HG02852 (cell line): Measurements from ENCODE around the gene SYNE1.

Experiments
- ATAC-seq: cut with Tn5 transposase; IDR thresholded peaks from one replicate; pipeline ENCODE4 v1.9.1; 2021; ENCODE audit warnings: mild to moderate bottlenecking, moderate library complexity; ENCODE audit not compliant: unreplicated experiment

The SYNE1 gene

DNA sequence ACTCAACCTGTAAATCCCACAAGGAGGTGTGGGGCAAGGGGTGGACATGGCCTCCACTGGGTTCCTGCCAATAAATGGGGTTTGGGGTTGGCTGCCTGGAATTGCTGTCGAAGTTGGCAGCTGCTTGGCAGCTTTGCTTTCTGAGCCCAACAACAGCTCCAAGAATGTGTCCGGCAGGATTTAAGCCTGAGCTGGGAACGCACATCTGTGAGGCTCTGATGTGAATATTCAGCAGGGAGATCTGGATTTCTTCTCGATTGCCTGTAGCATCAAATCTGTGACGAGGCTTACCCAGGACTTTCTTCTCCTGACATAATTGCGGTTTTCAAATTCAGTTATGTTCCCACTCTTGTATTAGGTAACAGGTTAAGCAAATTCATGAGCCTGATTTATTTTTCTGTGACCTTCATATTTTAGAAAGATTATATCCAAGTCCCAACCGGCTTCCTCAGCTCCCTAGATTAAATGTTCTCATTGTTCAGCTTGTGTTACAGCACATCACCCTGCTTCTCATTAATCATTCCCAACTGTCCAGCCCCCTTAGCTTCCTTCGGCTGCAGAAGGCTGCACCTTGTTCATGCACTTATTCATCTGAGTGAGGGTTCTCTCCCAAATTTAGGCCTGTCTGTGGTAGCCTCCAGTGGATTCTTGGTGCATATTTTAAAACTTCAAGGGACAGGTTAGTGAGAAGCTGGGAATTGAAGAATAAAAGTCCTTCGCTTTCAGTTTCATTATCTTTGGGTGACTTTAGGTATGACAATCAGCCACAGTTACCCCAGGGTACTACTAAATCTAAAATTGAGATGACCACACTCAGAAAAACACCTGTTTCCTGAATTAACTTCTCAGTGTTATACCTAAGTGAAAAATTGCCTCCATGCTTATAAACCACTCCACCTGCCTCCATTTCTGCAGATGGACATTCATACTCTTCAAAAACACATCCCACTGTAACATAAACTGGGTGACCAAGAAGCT, 519.7 kb downstream of the SYNE1 start:
- peak; percentile 93 for ATAC-seq

DNA sequence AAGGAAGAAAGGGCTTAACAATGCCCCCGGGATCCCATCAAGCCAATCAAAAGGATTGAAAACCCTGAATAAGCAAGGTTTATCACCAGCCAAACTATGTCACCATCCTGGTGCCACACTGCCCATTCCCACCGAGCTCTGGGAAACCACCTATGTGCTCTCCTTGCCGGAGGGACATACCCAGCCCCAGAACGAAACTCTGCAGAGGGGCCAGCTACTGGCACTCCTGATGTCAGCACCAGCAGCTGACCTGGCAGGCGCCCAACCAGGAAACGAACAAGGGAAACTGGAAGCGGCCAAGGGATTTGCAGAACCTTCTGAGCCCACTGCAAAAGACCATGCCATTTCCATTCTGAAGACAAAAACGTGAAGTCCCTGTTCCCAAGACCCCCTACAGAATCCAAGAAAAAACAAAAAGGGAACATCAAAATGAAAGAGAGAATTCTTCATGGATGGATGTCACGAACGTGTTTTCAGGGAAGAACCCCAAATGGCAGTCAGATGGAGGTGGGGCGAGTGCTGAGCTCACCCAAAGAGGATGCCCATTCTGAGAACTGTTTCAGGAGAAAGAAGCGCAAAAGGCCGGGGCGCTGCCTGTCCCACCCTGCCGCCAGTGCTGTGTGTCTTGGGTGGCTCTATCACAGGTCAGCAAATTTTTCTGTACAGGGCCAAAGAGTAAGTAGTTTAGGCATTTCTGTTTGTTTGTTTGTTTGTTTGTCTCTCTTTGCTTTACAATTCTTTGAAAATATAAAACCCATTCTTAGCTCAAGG, 524.5 kb downstream of the SYNE1 start:
- ATAC-seq = no peak

DNA sequence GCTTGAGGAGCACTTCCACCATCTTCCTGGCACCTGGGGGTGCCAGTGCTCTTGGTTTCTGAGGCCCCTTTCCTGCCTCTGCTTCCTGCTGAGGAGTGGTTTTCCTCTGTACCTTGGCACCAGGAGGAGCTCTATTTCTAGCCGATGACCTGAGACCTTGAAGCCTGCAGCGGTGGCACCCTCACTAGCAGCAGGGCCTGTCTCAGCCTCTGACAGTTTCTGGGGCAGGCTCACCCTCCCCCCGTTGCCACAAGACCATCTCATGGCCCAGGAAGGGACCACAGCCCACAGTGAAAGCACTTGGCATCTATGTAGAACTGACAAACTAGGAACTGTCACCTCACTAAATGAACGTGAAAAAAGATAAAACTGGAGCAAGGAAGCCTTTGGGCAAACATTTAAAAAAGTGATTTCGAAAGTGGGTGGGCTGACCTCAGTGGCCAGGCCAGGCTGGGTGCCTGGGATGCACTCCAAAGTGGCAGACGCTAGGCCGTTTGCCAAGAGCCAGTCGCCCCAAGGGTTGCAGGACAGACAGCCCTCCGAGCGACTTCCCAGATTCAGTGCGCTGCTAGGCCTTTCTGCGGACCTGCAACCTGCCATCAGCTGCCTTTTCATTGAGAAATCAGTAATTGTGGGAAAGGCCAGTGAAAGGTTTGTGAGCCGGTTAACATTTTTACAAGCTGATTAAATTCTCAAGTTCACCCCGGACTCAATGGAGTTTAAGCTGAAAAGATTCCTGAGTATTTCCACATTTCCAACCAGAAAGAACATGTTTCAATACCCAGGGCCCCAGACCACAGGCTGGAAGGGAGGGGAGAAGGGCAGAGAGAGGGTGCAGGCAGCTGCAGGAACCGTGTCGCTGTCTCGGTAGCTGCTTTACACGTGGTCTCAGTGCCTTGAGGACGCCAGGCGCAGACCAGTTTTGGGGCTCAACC, 526.0 kb downstream of the SYNE1 start:
- ATAC-seq = no peak

DNA sequence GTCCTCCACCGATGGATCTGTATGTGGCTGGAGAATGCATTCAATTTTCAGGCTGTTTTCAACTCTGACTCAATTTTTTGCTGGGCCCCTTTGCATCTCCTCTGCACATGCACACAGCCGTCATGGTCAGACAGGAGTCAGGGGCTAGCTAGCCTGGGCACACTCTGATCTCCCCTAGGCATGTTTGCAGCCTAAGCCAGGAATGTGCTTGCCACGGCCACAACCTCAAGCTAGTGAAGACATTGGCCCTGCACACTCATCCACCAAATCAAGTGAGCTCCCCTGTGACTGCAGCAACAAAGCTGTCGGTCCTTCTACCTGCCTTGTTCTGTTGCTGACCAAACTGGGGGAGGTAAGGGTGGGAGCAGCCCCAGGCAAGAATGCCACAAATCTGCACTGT, 529.2 kb downstream of the SYNE1 start:
- ATAC-seq = no peak

DNA sequence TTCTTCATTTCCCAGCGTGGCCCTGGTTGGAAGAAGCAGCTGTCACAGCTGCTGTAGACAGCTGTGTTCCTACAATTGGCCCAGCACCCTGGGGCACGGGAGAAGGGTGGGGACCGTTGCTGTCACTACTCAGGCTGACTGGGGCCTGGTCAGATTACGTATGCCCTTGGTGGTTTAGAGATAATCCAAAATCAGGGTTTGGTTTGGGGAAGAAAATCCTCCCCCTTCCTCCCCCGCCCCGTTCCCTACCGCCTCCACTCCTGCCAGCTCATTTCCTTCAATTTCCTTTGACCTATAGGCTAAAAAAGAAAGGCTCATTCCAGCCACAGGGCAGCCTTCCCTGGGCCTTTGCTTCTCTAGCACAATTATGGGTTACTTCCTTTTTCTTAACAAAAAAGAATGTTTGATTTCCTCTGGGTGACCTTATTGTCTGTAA, 537.0 kb downstream of the SYNE1 start:
- no peak for ATAC-seq

DNA sequence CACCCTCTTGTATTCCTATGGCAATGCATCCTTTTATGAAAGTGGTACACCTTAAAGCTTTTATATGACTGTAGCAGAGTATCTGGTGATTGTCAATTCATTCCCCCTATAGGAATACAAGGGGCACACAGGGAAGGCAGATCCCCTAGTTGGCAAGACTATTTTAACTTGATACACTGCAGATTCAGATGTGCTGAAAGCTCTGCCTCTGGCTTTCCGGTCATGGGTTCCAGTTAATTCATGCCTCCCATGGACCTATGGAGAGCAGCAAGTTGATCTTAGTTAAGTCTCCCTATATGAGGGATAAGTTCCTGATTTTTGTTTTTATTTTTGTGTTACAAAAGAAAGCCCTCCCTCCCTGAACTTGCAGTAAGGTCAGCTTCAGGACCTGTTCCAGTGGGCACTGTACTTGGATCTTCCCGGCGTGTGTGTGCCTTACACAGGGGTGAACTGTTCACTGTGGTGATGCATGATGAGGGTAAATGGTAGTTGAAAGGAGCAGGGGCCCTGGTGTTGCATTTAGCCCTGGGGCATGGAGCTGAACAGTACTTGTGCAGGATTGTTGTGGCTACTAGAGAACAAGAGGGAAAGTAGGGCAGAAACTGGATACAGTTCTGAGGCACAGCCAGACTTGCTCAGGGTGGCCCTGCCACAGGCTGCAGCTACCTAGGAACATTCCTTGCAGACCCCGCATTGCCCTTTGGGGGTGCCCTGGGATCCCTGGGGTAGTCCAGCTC, 537.5 kb downstream of the SYNE1 start:
- no peak for ATAC-seq

DNA sequence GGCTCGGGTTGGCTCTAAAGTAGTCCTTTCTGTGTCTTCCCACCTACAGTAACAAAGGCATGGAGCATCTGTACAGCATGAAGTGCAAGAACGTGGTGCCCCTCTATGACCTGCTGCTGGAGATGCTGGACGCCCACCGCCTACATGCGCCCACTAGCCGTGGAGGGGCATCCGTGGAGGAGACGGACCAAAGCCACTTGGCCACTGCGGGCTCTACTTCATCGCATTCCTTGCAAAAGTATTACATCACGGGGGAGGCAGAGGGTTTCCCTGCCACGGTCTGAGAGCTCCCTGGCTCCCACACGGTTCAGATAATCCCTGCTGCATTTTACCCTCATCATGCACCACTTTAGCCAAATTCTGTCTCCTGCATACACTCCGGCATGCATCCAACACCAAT, 538.5 kb downstream of the SYNE1 start:
- no peak for ATAC-seq

DNA sequence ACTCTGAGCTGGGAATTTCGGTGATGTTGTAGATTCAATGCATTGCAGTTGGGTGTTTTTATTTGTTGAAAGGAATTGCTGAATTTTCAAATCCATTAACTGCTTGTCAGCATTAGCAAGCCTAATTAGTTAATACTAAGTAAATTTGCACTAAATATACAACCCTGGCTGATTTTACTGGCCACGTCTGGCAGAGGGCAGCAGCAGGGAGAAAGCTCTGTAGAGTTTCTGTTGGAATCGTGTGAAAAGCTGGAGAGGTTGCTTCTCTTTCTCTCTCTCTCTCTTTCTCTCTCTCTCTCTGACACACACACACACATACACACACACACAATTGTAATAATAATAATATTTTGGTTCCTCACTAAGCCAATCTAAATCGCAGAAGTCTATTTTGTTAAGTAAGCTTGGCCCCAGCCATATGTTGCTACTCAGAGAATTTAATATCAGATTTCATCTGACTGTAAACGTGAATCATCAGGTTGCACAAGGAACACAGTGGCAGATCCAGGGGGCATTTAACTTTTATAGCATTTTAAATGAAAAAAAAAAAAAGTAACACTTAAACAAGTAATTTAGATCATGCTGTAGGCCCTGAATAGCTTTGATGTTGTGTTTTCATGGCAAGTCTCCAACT, 540.2 kb downstream of the SYNE1 start:
- no peak for ATAC-seq

DNA sequence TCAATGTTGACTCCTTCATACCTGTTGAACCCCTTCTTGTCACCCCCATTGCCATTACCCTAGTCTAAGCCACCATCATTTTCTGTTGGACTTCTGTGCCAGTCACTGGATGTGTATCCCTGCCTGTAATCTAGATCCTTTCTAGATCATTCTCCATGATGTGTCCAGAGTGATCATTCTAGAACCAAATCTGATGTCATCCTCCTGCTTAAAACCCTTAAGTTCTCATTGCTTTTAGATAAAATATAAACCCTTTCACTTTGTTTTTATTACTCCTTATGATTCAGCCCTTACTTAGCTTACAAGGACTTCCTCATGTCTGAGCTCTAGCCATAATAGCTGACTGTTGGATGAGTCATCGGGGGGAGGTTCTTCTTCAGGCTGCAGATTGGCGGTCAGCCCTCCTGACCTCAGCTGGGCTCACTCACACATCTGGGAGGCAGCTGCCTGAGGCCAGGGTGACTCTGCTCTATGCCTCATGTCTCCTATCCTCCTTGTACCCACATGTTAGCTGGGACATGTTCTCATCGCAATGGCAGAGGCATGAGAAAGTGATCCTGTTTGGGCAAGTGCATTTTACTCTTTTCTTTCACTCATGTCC, 542.1 kb downstream of the SYNE1 start:
- ATAC-seq = no peak

DNA sequence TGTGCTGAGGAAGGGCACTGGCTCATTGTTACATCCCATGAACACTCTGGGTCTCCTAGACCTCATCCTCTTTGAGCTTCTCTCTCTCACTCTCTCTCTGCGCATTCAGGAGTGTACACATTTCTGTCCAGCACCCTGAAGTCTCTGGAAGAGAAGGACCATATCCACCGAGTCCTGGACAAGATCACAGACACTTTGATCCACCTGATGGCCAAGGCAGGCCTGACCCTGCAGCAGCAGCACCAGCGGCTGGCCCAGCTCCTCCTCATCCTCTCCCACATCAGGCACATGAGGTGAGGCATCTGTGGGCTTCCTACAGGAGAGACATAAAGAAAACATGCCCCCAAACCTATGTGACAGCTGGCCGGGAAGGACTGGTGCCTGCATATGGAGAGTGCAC, 542.9 kb downstream of the SYNE1 start:
- ATAC-seq = no peak

DNA sequence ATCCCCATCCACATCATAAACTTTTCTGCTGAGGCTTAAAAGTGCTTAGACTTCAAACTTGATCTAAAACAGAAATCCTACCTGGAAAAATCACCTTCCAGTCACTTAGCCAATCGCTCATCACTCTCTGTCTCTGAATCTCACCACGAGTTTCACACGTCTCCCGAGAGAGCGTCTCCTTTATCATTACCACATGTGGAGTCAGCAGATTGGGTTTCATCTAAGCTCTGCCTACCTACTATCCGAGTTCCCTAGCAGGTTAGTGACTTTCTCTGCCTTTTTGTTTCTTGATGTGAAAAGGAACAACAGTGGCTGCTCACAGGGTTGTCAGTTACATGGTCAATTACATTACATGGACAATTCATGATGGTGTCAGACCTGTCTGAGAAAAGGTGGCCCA, 543.5 kb downstream of the SYNE1 start:
- no peak for ATAC-seq

DNA sequence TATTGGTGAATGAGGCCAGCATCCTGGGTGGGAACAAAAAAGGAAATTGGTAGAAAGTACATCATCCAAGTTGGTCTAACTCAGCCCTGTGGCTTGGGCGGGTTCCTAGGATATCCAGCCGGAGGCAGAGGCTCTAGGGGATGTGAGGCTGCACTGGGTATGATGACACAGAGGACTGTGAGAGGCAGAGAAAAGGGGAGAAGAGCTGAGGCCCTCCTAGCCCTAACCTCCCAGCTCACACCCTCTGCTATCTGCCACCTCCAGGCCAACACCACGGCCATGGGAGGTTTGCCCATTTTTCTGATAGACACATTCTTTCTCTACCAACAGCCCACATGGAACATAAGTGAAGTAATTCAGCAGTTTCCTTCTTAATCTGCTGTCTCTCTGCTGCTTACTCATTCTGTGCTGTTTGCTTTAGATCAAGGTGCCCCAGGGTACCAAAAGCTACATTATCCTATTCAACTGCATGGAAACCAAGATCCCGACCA, 545.3 kb downstream of the SYNE1 start:
- no peak for ATAC-seq

DNA sequence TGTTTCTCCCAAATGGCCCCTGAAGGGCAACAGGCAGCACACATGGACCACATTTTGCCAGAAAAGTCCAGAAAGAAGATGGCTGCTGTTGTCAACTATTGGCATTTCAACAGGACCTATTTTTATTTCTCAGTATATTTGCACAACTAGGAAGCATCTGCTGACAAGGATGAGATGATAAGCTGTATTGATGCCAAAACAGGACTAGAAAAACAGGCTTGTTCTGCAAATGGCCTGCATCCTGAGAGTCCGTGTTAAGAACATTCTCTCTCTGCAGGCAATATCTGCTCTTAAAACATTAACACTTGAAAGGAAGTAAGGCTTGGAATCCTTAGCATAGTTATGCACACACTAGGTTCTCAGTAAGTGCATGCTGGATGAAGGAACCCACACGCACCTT, 546.0 kb downstream of the SYNE1 start:
- no peak for ATAC-seq

DNA sequence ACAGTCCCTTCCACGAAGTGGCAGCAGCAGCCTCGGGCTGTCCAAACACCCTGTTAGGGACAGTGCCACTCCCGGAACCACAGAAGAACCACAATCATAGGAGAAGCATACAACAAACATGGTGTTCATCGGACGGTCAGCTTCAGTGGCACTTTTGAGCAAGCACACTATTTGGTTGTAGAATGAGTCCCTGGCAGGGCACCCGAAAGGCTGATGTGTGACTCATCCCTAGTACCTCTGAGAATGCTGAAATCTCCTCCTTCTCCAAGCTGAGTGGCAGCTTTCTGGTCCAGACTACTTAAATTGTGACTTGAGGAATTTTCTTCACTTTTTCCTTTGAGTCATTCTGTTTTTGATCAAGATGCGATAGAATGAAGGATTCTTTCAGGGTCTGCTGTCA, 547.2 kb downstream of the SYNE1 start:
- ATAC-seq = no peak

DNA sequence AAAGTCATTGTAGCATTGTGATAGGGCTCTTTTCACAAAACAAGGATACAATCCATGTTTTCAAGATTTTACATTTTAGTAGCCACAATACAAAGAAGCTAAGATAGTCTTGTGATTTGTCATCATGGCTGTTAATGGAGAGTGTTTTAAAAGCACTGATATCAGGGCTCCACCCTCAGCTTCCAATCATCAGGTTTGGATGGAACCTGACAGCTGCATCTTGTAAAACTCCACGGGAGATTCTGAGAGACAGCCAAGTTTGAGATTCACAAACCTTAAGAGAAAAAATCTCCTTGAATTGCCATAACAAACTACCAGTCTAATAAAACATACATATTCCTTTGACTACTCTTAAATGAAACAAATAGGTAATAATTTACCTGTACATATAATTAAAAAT, 549.5 kb downstream of the SYNE1 start:
- ATAC-seq = no peak

DNA sequence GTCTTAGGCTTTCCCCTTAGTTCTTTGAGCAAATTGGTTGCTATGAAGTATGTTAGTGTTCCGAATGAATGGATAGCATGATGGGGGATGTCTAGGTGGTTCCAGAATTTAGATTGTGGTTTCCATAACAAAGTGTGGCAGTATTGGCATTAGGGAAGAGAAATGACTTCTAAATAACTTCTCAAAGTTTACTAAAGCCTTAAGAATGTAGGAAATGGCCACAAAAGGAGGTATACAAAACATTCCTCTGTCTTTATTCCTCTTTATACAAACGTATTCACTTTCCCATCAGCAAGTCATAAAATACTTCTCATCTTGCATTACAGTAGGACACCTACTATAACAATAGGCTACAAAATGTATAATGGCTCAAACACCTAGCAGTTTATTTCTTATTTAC, 550.1 kb downstream of the SYNE1 start:
- no peak for ATAC-seq

DNA sequence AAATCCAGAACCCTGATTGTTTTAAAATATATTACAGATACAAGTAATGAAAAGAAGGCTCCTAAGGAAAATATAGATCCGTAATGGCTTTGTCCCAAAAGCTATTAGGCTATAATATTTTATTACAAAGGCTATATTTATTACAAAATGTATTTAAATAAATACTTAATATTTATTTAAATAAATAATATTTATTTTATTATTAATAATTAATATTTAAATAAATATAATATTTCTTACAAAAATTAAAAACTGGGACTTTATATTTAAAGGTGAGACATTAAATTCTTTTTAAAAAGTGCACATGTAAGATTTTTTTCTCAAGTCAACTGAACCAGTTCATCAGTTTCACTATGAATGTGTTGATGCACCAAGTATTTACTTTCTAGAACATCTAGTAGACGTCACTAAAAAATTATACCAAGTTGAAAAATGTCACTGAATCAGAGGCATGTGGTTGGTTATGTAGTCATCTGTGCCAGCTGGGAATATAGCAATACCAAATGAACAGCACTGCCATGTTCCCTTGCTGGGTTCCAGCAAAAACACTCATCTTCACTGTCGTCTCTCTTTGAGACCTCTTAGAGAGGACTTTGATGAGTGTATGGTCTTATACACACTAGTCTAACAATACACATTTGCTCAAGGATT, 550.8 kb downstream of the SYNE1 start:
- ATAC-seq = no peak

DNA sequence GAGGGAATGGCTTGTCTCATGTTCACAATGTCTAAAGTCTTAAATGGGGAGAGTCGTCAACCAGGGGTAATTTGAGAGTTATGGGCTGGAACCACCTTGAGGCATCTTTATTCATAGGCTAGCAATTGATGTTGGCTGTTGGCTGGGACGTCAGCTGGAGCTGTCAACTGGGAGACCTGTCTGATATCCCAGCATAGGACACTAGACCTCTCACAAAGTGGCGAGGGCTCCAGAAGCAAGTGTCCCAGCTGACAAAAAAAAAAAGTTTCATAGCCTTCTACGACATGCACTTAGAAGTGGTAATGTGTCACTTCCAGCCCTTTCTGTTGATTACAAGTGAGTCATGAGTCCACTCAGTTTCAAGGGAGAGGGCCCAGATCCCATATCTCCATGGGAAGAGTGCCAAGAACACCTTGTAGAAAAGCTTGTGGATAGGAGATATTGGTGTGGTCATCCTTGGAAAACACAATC, 551.7 kb downstream of the SYNE1 start:
- ATAC-seq = no peak

DNA sequence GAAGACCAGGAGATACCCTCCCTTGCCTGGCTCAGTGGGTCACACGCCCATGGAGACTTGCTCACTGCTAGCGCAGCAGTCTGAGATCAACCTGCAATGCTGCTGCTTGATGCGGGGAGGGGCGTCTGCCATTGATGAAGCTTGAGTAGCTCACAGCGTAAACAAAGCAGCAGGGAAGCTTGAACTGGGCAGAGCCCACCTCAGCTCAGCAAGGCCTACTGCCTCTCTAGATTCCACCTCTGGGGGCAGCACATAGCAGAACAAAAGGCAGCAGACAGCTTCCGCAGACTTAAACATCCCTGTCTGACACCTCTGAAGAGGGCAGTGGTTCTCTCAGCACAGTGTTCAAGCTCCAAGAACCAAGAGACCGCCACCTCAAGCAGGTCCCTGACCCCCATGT, 558.4 kb downstream of the SYNE1 start:
- ATAC-seq = no peak
